ENCODE measurements around the gene ADNP2.

GRCh38 chr18:80106482-80107051, 2.5 kb upstream of the ADNP2 start:
- TF ChIP-seq CTCF (IDR thresholded peaks at IDR 0.05; ENCODE audit: insufficient read depth, low read length) (no peak), POLR2AphosphoS5 (IDR thresholded peaks at IDR 0.05; ENCODE audit: low read depth) (no peak)
